Rectal smooth muscle tissue (tissue), 1 donor: Measurements from ENCODE around the gene C5AR2.
"Not testable (repeated sequence)": the region's sequence is repeated elsewhere in the genome, so short reads cannot be mapped to it uniquely, and the experiment has no call there.

Source experiments
- H3K27ac ChIP-seq: one replicate; pipeline ENCODE4 v1.7.0; 2013; ENCODE audit warnings: low read depth, low read length, inconsistent platforms
- H3K27me3 ChIP-seq: one replicate; pipeline ENCODE4 v1.7.0; 2013; ENCODE audit warnings: low read length; ENCODE audit not compliant: control insufficient read depth, insufficient read depth
- H3K36me3 ChIP-seq: one replicate; pipeline ENCODE4 v1.7.0; 2013; ENCODE audit warnings: low read length; ENCODE audit not compliant: control insufficient read depth, insufficient read depth
- H3K4me1 ChIP-seq: one replicate; pipeline ENCODE4 v1.7.0; 2013; ENCODE audit warnings: low read length; ENCODE audit not compliant: control insufficient read depth, insufficient read depth
- H3K4me3 ChIP-seq: one replicate; pipeline ENCODE4 v1.7.0; 2013; ENCODE audit warnings: low read length
- H3K9ac ChIP-seq: one replicate; pipeline ENCODE4 v1.7.0; 2013; ENCODE audit warnings: low read length

The C5AR2 gene

GRCh38 chr19:47383890-47384289 is 51.9 kb downstream of the C5AR2 start:
- not testable (repeated sequence) for H3K4me3 ChIP-seq, H3K27me3 ChIP-seq, H3K4me1 ChIP-seq, H3K27ac ChIP-seq, H3K9ac ChIP-seq
- H3K36me3 ChIP-seq, result peaks cover 13% of the 10 kb centered on the region

- not testable (repeated sequence) for H3K4me3 ChIP-seq, H3K36me3 ChIP-seq, H3K27me3 ChIP-seq, H3K9ac ChIP-seq, H3K4me1 ChIP-seq, H3K27ac ChIP-seq
Observed at GRCh38 chr19:47384533-47384932, 52.6 kb downstream of the C5AR2 start.

- not testable (repeated sequence) for H3K36me3 ChIP-seq, H3K4me1 ChIP-seq, H3K27ac ChIP-seq, H3K9ac ChIP-seq, H3K4me3 ChIP-seq, H3K27me3 ChIP-seq
Observed at GRCh38 chr19:47386582-47386981, 54.6 kb downstream of the C5AR2 start.

DNA sequence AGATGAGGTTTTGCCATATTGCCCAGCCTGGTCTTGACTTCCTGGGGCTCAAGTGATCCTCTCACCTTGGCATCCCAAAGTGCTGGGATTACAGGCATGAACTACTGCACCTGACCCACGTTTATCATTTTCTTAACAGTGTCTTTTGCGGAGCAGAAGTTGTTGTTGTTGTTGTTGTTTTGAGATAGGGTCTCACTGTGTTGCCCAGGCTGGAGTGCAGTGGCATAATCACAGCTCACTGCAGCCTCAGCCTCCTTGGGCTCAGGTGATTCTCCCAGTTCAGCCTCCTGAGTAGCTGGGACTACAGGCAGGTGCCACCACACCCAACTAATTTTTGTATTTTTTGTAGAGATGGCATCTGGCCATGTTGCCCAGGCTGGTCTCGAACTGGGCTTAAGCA is 55.6 kb downstream of the C5AR2 start:
- H3K4me3 ChIP-seq, H3K4me1 ChIP-seq, H3K27ac ChIP-seq, H3K9ac ChIP-seq, H3K27me3 ChIP-seq, H3K36me3 ChIP-seq: not testable (repeated sequence)

DNA sequence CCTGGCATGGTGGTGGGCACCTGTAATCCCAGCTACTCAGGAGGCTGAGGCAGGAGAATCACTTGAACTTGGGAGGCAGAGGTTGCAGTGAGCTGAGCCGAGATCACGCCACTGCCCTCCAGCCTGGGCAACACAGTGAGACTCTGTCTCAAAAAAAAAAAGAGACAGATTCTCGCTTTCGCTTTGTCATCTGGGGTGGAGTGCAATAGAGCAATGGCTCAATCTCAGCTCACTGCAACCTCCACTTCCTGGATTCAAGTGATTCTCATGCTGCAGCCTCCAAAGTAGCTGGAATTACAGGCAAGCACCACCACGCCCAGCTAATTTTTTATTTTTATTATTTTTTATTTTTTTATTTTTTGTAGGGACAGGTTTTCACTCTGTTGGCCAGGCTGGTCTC is 56.7 kb downstream of the C5AR2 start:
- H3K36me3 ChIP-seq, H3K4me3 ChIP-seq, H3K27ac ChIP-seq, H3K4me1 ChIP-seq, H3K27me3 ChIP-seq, H3K9ac ChIP-seq: not testable (repeated sequence)

DNA sequence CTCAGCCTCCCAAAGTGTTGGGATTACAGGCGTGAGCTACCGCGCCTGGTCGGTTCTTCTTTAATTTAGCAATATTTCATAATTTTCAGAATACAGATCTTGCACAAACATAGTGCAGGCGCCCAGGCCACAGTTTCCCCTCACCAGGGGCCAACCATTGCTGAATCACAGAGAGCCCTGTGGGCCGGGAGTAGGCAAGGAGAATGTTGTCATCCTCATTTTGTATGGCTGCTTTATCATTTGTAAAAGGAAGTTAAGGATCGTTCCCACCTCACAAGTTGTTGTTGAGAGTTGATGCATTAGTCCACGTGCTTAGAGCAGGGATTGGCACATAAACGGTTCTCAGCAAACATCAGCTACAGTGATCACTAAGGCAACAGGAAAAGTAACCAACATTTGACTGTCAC is 57.2 kb downstream of the C5AR2 start:
- Histone ChIP-seq H3K27ac (no peak overlapping the region), H3K27me3 (peaks cover 4% of the 10 kb centered on the region)

DNA sequence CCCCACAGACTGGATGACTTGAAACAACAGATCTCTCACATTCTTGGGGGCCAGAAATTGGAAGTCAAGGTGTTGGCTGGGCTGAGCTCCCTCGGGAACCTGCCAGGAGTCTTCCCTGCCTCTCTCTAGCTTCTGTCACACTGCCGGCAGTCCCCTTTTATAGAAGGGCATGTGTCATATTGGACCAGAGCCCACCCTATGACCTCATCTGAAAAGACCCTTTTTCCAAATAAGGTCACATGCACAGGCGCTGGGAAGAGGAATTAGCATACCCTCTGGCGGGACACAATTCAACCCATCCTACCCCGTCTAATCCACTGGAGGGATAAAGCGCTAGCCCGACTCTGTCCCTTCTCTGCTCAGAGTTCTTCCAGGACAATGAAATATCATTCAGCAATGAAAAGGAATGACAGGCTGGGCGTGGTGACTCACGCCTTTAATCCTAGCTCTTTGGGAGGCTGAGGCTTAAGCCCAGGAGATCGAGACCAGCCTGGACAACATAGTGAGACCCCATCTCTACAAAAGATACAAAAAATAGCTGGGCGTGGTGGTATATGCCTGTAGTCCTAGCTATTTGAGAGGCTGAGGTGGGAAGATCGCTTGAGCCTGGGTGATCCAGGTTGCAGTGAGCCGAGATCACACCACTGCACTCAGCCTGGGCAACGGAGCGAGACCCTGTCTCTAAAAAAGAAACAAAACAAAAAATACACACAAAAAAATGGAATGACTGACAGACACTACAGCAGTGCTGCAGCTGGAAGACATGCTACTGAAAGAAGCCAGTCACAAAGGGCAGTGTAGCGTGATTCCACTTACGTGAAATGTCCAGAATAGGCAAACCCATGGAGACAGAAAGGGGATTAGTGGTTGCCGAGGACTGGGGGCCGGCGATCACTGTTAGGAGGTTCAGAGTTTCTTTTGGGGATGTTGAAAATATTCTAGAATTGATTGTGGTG is 58.8 kb downstream of the C5AR2 start:
- Histone ChIP-seq H3K9ac (no peak overlapping the region), H3K27me3 (peaks cover 4% of the 10 kb centered on the region), H3K36me3 (no peaks in the 10 kb centered on the region), H3K27ac (no peak overlapping the region), H3K4me3 (no peak overlapping the region), H3K4me1 (no peaks in the 10 kb centered on the region)

More for the DNA sequence above, 57.2 kb downstream of the C5AR2 start:
- Histone ChIP-seq H3K9ac (no peak overlapping the region), H3K36me3 (no peaks in the 10 kb centered on the region), H3K4me3 (no peak overlapping the region), H3K4me1 (no peaks in the 10 kb centered on the region)

DNA sequence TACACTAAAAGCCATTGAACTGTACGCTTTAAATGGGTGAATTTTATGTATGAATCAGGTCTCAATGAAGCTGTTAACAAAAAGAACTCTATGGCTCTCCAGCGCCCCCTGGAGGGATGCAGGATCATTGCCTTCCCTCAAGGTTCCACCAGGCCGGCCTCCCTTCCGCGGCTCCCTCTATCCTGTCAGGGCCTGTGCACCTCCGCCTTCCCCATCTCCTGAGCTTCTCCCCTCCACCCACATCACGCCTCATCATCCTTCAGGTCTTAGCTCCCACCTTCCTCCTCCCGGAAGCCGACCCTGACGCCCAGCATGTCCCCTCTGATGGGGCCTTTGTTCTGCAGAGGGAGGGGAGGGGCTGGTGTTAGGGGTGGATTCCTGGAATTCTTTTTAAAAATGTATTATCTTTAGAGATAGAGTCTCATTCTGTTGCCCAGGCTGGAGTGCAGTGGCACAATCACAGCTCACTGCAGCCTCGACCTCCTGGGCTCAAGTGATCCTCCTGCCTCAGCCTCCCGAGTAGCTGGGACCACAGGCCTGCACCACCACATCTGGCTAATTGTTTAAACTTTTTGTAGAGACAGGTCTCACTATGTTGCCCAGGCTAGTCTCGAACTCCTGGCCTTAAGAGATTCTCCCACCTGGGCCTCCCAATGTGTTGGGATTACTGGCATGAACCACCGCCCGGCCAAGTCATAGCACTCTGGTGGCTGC is 59.7 kb downstream of the C5AR2 start:
- Histone ChIP-seq H3K36me3 (no peaks in the 10 kb centered on the region), H3K27me3 (peaks cover 4% of the 10 kb centered on the region), H3K27ac (no peak overlapping the region), H3K9ac (no peak overlapping the region), H3K4me1 (no peaks in the 10 kb centered on the region), H3K4me3 (no peak overlapping the region)
